K562 (cell line): ENCODE results near the gene ATP7B. TPM values are rescaled to one million over a fixed set of nuclear protein-coding genes. Genes with fewer than 3 reads are reported as not detected.
A peak's percentile ranks its signal among the peaks of the same experiment; 100 is the strongest.

Source experiments
- ATAC-seq: fragments of 200-7000 bp; cut with Tn5 transposase; 3 replicates; pipeline ENCODE4 v1.9.1; 2020; ENCODE audit warnings: moderate library complexity
- BruUV-seq: library from RNA; stranded (reverse); fragments of 400-500 nt; replicated peaks from 2 replicates; lab custom pipeline; 2021; lab: Mats Ljungman, UMichigan
- CTCF ChIA-PET: fragments of 300-600 bp; formaldehyde crosslinking; extraction: SDS; loops from one replicate; lab custom pipeline; 2021; ENCODE audit warnings: low intra/inter-chr PET ratio; lab: Yijun Ruan, JAX
- POLR2A ChIA-PET: fragments of 300-600, 350-650 bp; sonication (Branson Sonifier 250); formaldehyde crosslinking; extraction: SDS; loops from one replicate; lab custom pipeline; 2021; ENCODE audit warnings: antibody characterized with exemption, inconsistent platforms; lab: Yijun Ruan, JAX
- DNase-seq, 4 experiments: peaks; one replicate each; pipeline versions ENCODE4 v3.0.0 to v3.0.0-alpha.2; 2011 to 2018; ENCODE audit warnings: low spot score in 3 of 4, mixed read lengths in 3 of 4; ENCODE audit errors: extremely low read depth in 1 of 4
- FAIRE-seq: peaks from 2 replicates; lab custom pipeline; 2011; peaks lifted over from hg19 to GRCh38; lab: Jason Lieb, UNC
- H2AFZ ChIP-seq: 2 replicates; pipeline ENCODE4 v1.6.0; 2011; ENCODE audit warnings: low read depth, low read length, control low read depth, inconsistent platforms
- H3K27ac ChIP-seq: fragments of 200-600 bp; 3 replicates; pipeline ENCODE4 v1.8.0; 2011; ENCODE audit warnings: low read depth, mild to moderate bottlenecking, control low read depth, inconsistent platforms, low read length, moderate library complexity, mixed read lengths; ENCODE audit errors: extremely low read depth
- H3K27me3 ChIP-seq, 2 experiments: fragments of 300-600 bp in 1 of 2; 2 replicates in 1 of 2; 3 replicates in 1 of 2; pipeline versions ENCODE4 v1.6.0 to v1.8.0; 2011; ENCODE audit warnings: inconsistent platforms in 2 of 2, low read length in 2 of 2, mild to moderate bottlenecking in 1 of 2, mixed read lengths in 1 of 2, moderate library complexity in 1 of 2; ENCODE audit not compliant: control insufficient read depth in 2 of 2, insufficient read depth in 2 of 2
- H3K36me3 ChIP-seq: fragments of 300-600 bp; 3 replicates; pipeline ENCODE4 v1.8.0; 2011; ENCODE audit warnings: mild to moderate bottlenecking, low read length, inconsistent platforms; ENCODE audit not compliant: control insufficient read depth, insufficient read depth
- H3K4me1 ChIP-seq, 2 experiments: fragments of 200-600 bp in 1 of 2; replicated peaks in 1 of 2; 2 replicates in 1 of 2; 3 replicates in 1 of 2; pipeline versions ENCODE4 v1.5.1 to v1.8.0; 2011; ENCODE audit warnings: inconsistent platforms in 2 of 2, low read length in 2 of 2, mild to moderate bottlenecking in 1 of 2, mixed read lengths in 1 of 2, moderate library complexity in 1 of 2; ENCODE audit not compliant: control insufficient read depth in 2 of 2, insufficient read depth in 2 of 2
- H3K4me2 ChIP-seq: 2 replicates; pipeline ENCODE4 v1.6.1; 2011; ENCODE audit warnings: low read length, control low read depth, inconsistent platforms, mixed read lengths; ENCODE audit not compliant: insufficient read depth
- H3K4me3 ChIP-seq: fragments of 200-600 bp; sonication (generic), shearing (Covaris generic); 2 replicates; pipeline ENCODE4 v1.5.1; 2016; ENCODE audit warnings: control low read depth, inconsistent platforms
- H3K79me2 ChIP-seq: fragments of 200-600 bp; 3 replicates; pipeline ENCODE4 v1.8.0; 2011; ENCODE audit warnings: low read length, inconsistent platforms; ENCODE audit not compliant: control insufficient read depth, insufficient read depth
- H3K9ac ChIP-seq, 2 experiments: 2 replicates each; pipeline versions ENCODE4 v1.6.0 to v1.6.1; 2011; ENCODE audit warnings: low read depth in 2 of 2, low read length in 2 of 2, control low read depth in 1 of 2, inconsistent platforms in 1 of 2, mild to moderate bottlenecking in 1 of 2, mixed read lengths in 1 of 2; ENCODE audit not compliant: insufficient read depth in 1 of 2
- H3K9me1 ChIP-seq: one replicate; pipeline ENCODE4 v1.6.0; 2011; ENCODE audit warnings: inconsistent platforms, mild to moderate bottlenecking, low read length, moderate library complexity; ENCODE audit not compliant: control insufficient read depth, insufficient read depth
- H3K9me3 ChIP-seq: replicated peaks from 2 replicates; pipeline ENCODE4 v1.5.1; 2011; ENCODE audit warnings: low read depth, low read length, inconsistent platforms; ENCODE audit not compliant: control insufficient read depth, insufficient read depth
- H4K20me1 ChIP-seq: replicated peaks from 2 replicates; pipeline ENCODE4 v1.6.1; 2011; ENCODE audit warnings: low read length, inconsistent platforms, mixed read lengths; ENCODE audit not compliant: control insufficient read depth, insufficient read depth
- C11orf30 ChIP-seq: fragments of 450-650 bp; IDR thresholded peaks from 2 replicates; pipeline ENCODE4 v1.6.1; 2016; ENCODE audit warnings: low read depth, mild to moderate bottlenecking
- CEBPG ChIP-seq, 3 experiments: fragments of 200-800 bp in 1 of 3; sonication (Bioruptor generic) in 1 of 3; sonication (generic) in 1 of 3; formaldehyde crosslinking in 1 of 3; IDR thresholded peaks in 2 of 3; conservative IDR thresholded peaks in 1 of 3; 2 replicates each; pipeline versions ENCODE4 v1.6.1 to v1.8.0; 2016 to 2022; ENCODE audit warnings: missing compliant biosample characterization in 2 of 3, missing genetic modification characterization in 2 of 3, mild to moderate bottlenecking in 1 of 3, missing genetic modification reagents in 1 of 3
- CXXC5 ChIP-seq: fragments of 250-450 bp; sonication (Bioruptor Pico); IDR thresholded peaks from 2 replicates; pipeline ENCODE4 v1.8.0; 2022; ENCODE audit warnings: inconsistent platforms, mild to moderate bottlenecking, moderate library complexity
- HDAC8 ChIP-seq: fragments of 450-650 bp; IDR thresholded peaks from 2 replicates; pipeline ENCODE4 v1.6.1; 2016; ENCODE audit warnings: mild to moderate bottlenecking, missing genetic modification characterization, moderate library complexity, missing compliant biosample characterization
- LCOR ChIP-seq: sonication (generic); formaldehyde crosslinking; IDR thresholded peaks from 2 replicates; pipeline ENCODE4 v1.8.0; 2022; ENCODE audit warnings: mild to moderate bottlenecking, missing genetic modification reagents
- MAFG ChIP-seq: fragments of 450-650 bp; conservative IDR thresholded peaks from 2 replicates; pipeline ENCODE4 v1.6.1; 2016; ENCODE audit warnings: missing genetic modification characterization, missing compliant biosample characterization
- MAFK ChIP-seq: IDR thresholded peaks from 2 replicates; pipeline ENCODE4 v1.6.1; 2011; ENCODE audit warnings: low read length, improper control_type of control experiment
- ZC3H11A ChIP-seq: IDR thresholded peaks from 2 replicates; pipeline ENCODE4 v1.6.1; 2012; ENCODE audit warnings: low read depth, low read length, improper control_type of control experiment
- ZNF184 ChIP-seq: sonication (generic); formaldehyde crosslinking; IDR thresholded peaks from 2 replicates; pipeline ENCODE4 v1.5.0; 2020; ENCODE audit warnings: missing genetic modification reagents
- WGBS: fragments of 100-300 bp; shearing (Covaris generic); methylation state at CpG from one replicate; pipeline ENCODE4 v1.1.6; 2016; ENCODE audit warnings: low coverage, mixed read lengths; ENCODE audit not compliant: insufficient coverage; ENCODE audit errors: missing lambda C conversion rate; 5-methylcytosine and 5-hydroxymethylcytosine counted together
- in situ Hi-C: fragments of 300-500 bp; cut with MboI; formaldehyde crosslinking; loops from 4 replicates; pipeline ENCODE4 v1.15.0; 2018; ENCODE audit warnings: inconsistent platforms, mixed read lengths
- intact Hi-C: fragments of 100-400 bp; cut with micrococcal nuclease; formaldehyde crosslinking; loops from 2 replicates; pipeline ENCODE4 v1.14.2; 2022
- polyA plus RNA-seq, 8 experiments: library from polyadenylated mRNA; depleted of rRNA in 4 of 8; stranded (reverse) in 5 of 8; unstranded in 3 of 8; fragments of >200 nt; fragmentation: Nextera tagmentation in 2 of 8; fragmentation: Illumina TruSeq in 1 of 8; extraction: Ambion mirVana in 2 of 8; extraction: Trizol in 1 of 8; gene quantifications; 2 replicates each; pipeline versions ENCODE4 v1.2.1 to v1.2.3, GENCODE V29; 2011 to 2014; ENCODE audit warnings: inconsistent platforms in 1 of 8, missing spikeins in 1 of 8
- total RNA-seq, 7 experiments: library from RNA; depleted of rRNA in 6 of 7; stranded (reverse); fragments of >200 nt in 6 of 7; fragmentation: Illumina TruSeq in 2 of 7; extraction: Trizol in 2 of 7; gene quantifications; 2 replicates each; pipeline versions ENCODE4 v1.2.1 to v1.2.3, GENCODE V29; 2011 to 2021; ENCODE audit warnings: low replicate concordance in 1 of 7
- TF ChIP-seq, protein P1 (sequence below): IDR thresholded peaks from 2 replicates; pipeline ENCODE4 v1.6.1; 2012; ENCODE audit warnings: low read depth, low read length, improper control_type of control experiment, borderline replicate concordance
- TF ChIP-seq, protein P2 (sequence below): fragments of 250-450 bp; sonication (Bioruptor Pico); IDR thresholded peaks from 2 replicates; pipeline ENCODE4 v1.4.0; 2020; ENCODE audit warnings: mild to moderate bottlenecking, moderate library complexity, borderline replicate concordance
- TF ChIP-seq, protein P3 (sequence below): fragments of 450-650 bp; IDR thresholded peaks from 2 replicates; pipeline ENCODE4 v1.7.1; 2018; ENCODE audit warnings: mild to moderate bottlenecking, low read depth; ENCODE audit not compliant: partially characterized antibody

The ATP7B gene
- total and polyA plus RNA-seq, 9 of the 15 experiments (the other 6 are each of a cell fraction or from before 2014, with no cell fraction given) = 1.1 to 20.4 (median 8.5) TPM

DNA sequence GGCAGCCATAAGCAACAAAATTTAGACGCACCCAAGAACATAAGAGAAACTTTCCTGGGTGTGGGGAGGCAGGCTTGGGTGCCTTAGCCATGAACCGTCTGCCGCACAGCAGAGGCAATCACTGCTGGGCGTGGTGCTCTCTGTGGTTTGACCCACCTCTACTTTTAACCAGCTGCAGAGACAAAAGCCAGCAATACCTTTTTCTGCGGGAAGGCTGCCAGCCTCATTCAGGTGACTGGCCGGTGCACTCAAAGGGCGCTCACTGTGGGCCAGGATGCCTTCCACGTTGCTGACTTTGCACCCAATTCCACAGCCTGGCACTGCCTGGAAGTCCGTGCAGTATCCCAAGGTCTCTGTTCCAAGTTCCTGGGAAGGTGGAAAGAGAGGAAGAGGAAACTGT, 69.1 kb downstream of the ATP7B start (continued):
- TF ChIP-seq, protein P1, sequence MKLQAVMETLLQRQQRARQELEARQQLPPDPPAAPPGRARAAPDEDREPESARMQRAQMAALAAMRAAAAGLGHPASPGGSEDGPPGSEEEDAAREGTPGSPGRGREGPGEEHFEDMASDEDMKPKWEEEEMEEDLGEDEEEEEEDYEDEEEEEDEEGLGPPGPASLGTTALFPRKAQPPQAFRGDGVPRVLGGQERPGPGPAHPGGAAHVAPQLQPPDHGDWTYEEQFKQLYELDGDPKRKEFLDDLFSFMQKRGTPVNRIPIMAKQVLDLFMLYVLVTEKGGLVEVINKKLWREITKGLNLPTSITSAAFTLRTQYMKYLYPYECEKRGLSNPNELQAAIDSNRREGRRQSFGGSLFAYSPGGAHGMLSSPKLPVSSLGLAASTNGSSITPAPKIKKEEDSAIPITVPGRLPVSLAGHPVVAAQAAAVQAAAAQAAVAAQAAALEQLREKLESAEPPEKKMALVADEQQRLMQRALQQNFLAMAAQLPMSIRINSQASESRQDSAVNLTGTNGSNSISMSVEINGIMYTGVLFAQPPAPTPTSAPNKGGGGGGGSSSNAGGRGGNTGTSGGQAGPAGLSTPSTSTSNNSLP = no peak
- TF ChIP-seq CXXC5 (CRISPR knock-in tag) = no peak
- no peak for TF ChIP-seq LCOR (CRISPR knock-in tag)
- no peak for TF ChIP-seq HDAC8 (tag)

DNA sequence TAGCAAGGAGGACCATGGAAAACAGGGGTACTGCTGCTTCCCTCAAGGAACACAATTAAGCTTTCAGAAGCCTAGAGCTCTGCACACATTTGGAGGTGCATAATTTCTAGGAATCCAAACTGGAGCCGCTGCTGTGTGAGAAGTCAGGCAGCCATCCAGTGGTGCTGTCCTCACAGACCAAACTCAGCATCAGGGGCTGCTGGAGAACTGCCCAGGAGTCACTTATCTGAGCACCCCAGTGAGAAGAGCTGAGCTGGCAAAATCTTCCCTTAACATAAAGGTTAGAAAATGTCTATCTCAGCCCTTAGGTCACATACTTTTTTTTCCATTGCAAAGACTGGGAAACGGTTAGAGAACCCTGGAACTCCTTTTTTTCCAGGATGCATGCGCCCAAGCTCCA, 72.8 kb downstream of the ATP7B start:
- whole genome bisulfite sequencing = 0% methylated on average over 1 of the region's 3 CpGs
- Histone ChIP-seq H3K27me3 (no peaks in the 10 kb centered on the region), H3K4me2 (no peak overlapping the region), H3K9me1 (no peaks in the 10 kb centered on the region), H3K79me2 (no peaks in the 10 kb centered on the region), H3K9me3 (no peaks in the 10 kb centered on the region), H3K9ac (no peak overlapping the region), H3K36me3 (peaks cover 71% of the 10 kb centered on the region; the same call in 2 of the 3 replicates), H3K4me1 (peaks cover 0 to 15% of the 10 kb centered on the region in 2 experiments; a peak in 2 of 5 replicates), H3K27ac (no peak overlapping the region), H3K4me3 (no peak overlapping the region), H2AFZ (no peak overlapping the region), H4K20me1 (no peaks in the 10 kb centered on the region)
- ChIA-PET POLR2A (no interaction called here), CTCF (no interaction called here)
- in situ Hi-C loops (no loop called here), intact Hi-C loops (no loop called here)
- BruUV-seq = no TSS peak
- ATAC-seq = no peak
- no peak for DNase-seq
- no peak for FAIRE-seq
- TF ChIP-seq MAFK (peak; percentile 69), CEBPG (CRISPR knock-in tag; IDR thresholded peaks at IDR 0.05) (no peak), CEBPG (tag; conservative IDR thresholded peaks at IDR 0.05 in 1 of 2, IDR thresholded peaks at IDR 0.05 in 1 of 2) (no peak), MAFG (tag) (peak; percentile 58; the same call in 1 of the 2 replicates), C11orf30 (peak; percentile 74), ZNF184 (no peak), ZC3H11A (no peak)
- TF ChIP-seq, protein P2, sequence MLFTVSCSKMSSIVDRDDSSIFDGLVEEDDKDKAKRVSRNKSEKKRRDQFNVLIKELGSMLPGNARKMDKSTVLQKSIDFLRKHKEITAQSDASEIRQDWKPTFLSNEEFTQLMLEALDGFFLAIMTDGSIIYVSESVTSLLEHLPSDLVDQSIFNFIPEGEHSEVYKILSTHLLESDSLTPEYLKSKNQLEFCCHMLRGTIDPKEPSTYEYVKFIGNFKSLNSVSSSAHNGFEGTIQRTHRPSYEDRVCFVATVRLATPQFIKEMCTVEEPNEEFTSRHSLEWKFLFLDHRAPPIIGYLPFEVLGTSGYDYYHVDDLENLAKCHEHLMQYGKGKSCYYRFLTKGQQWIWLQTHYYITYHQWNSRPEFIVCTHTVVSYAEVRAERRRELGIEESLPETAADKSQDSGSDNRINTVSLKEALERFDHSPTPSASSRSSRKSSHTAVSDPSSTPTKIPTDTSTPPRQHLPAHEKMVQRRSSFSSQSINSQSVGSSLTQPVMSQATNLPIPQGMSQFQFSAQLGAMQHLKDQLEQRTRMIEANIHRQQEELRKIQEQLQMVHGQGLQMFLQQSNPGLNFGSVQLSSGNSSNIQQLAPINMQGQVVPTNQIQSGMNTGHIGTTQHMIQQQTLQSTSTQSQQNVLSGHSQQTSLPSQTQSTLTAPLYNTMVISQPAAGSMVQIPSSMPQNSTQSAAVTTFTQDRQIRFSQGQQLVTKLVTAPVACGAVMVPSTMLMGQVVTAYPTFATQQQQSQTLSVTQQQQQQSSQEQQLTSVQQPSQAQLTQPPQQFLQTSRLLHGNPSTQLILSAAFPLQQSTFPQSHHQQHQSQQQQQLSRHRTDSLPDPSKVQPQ (CRISPR knock-in tag) = no peak
- TF ChIP-seq, protein P3, sequence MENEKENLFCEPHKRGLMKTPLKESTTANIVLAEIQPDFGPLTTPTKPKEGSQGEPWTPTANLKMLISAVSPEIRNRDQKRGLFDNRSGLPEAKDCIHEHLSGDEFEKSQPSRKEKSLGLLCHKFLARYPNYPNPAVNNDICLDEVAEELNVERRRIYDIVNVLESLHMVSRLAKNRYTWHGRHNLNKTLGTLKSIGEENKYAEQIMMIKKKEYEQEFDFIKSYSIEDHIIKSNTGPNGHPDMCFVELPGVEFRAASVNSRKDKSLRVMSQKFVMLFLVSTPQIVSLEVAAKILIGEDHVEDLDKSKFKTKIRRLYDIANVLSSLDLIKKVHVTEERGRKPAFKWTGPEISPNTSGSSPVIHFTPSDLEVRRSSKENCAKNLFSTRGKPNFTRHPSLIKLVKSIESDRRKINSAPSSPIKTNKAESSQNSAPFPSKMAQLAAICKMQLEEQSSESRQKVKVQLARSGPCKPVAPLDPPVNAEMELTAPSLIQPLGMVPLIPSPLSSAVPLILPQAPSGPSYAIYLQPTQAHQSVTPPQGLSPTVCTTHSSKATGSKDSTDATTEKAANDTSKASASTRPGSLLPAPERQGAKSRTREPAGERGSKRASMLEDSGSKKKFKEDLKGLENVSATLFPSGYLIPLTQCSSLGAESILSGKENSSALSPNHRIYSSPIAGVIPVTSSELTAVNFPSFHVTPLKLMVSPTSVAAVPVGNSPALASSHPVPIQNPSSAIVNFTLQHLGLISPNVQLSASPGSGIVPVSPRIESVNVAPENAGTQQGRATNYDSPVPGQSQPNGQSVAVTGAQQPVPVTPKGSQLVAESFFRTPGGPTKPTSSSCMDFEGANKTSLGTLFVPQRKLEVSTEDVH = no peak
